Esophagus muscularis mucosa (tissue), 4 donors: ENCODE measurements around the gene ZNF594. TPM values are rescaled to one million over a fixed set of nuclear protein-coding genes. Genes with fewer than 3 reads are reported as not detected.
"Not testable (repeated sequence)": the region's sequence is repeated elsewhere in the genome, so short reads cannot be mapped to it uniquely, and the experiment has no call there.

ENCODE experiments used
- DNase-seq: peaks from one replicate; pipeline ENCODE4 v3.0.0-alpha.2; 2017; ENCODE audit errors: extremely low spot score
- H3K27ac ChIP-seq, 4 donors: fragments of 200-600 bp; sonication (generic); replicated peaks in 1 of 4; 1 replicate in 3 of 4; 2 replicates in 1 of 4; pipeline ENCODE4 v1.5.1; 2016 to 2019; ENCODE audit warnings: mild to moderate bottlenecking in 1 of 4
- H3K27me3 ChIP-seq, 4 donors: fragments of 200-600 bp; sonication (generic); one replicate each; pipeline versions ENCODE4 v1.5.1 to v1.6.0; 2016 to 2019
- H3K36me3 ChIP-seq, 4 donors: fragments of 200-600 bp; sonication (generic); one replicate each; pipeline ENCODE4 v1.5.1; 2016 to 2019
- H3K4me1 ChIP-seq, 4 donors: fragments of 200-600 bp; sonication (generic); one replicate each; pipeline ENCODE4 v1.5.1; 2016 to 2019
- H3K4me3 ChIP-seq, 4 donors: fragments of 200-600 bp; sonication (generic); 1 replicate in 2 of 4; 2 replicates in 2 of 4; pipeline ENCODE4 v1.5.1; 2016 to 2019; ENCODE audit warnings: mild to moderate bottlenecking in 4 of 4, moderate library complexity in 1 of 4
- H3K9me3 ChIP-seq, 4 donors: fragments of 200-600 bp; sonication (generic); 1 replicate in 3 of 4; 2 replicates in 1 of 4; pipeline ENCODE4 v1.5.1; 2016 to 2019
- CTCF ChIP-seq, 3 experiments: fragments of 200-600 bp in 2 of 3; fragments of 450-650 bp in 1 of 3; sonication (generic) in 2 of 3; IDR thresholded peaks; one replicate each; pipeline ENCODE4 v1.5.1; 2017 to 2019; ENCODE audit warnings: antibody characterized with exemption in 3 of 3, mild to moderate bottlenecking in 2 of 3, moderate library complexity in 1 of 3
- EP300 ChIP-seq: sonication (generic); formaldehyde crosslinking; IDR thresholded peaks from one replicate; pipeline ENCODE4 v1.6.1; 2017; ENCODE audit warnings: antibody characterized with exemption
- POLR2A ChIP-seq: fragments of 450-650 bp; IDR thresholded peaks from one replicate; pipeline ENCODE4 v1.6.1; 2017; ENCODE audit warnings: antibody characterized with exemption, moderate library complexity, mild to moderate bottlenecking, low read depth
- POLR2AphosphoS5 ChIP-seq, 2 donors: sonication (generic); formaldehyde crosslinking; IDR thresholded peaks; one replicate each; pipeline ENCODE4 v1.6.1; 2017; ENCODE audit warnings: antibody characterized with exemption in 2 of 2
- WGBS: methylation state at CpG from one replicate; pipeline ENCODE4 v1.1.5; 2018; 5-methylcytosine and 5-hydroxymethylcytosine counted together
- intact Hi-C: fragments of 100-400 bp; cut with DNase I; formaldehyde crosslinking; loops from one replicate; pipeline ENCODE4 v1.15.1; 2023
- total RNA-seq, 4 donors: library from RNA; depleted of rRNA; stranded (reverse); fragments of >200 nt; gene quantifications; one replicate each; pipeline versions ENCODE4 v1.1.0 to v1.2.1, GENCODE V29; 2016

The ZNF594 gene
- total RNA-seq, 4 donors from 2014 or later, result 7.5 to 13.3 (median 9.6) TPM

- Histone ChIP-seq H3K27ac (no peak overlapping the region), H3K27me3 (no peaks in the 10 kb centered on the region), H3K4me1 (peaks cover 0 to 5% (median 1%) of the 10 kb centered on the region in 4 donors), H3K9me3 (no peaks in the 10 kb centered on the region), H3K4me3 (no peak overlapping the region), H3K36me3 (peaks cover 0 to 69% (median 41%) of the 10 kb centered on the region in 4 donors)
- intact Hi-C loops, result no loop called here
- no peak for DNase-seq
- no peak for TF ChIP-seq POLR2AphosphoS5 (IDR thresholded peaks at IDR 0.05)
- no peak for TF ChIP-seq POLR2A
- no peak for TF ChIP-seq CTCF (IDR thresholded peaks at IDR 0.05)
- no peak for TF ChIP-seq EP300
- WGBS, result 71% methylated on average over 5 of the region's 5 CpGs
Measured at GRCh38 chr17:5220074-5220473, 28.4 kb upstream of the ZNF594 start.

- intact Hi-C loops, result no loop called here
- Histone ChIP-seq H3K4me1 (peaks cover 0 to 5% (median 1%) of the 10 kb centered on the region in 4 donors), H3K4me3 (no peak overlapping the region), H3K36me3 (peaks cover 0 to 69% (median 41%) of the 10 kb centered on the region in 4 donors), H3K27ac (no peak overlapping the region), H3K27me3 (no peaks in the 10 kb centered on the region), H3K9me3 (no peaks in the 10 kb centered on the region)
- TF ChIP-seq POLR2A, result no peak
- no peak for DNase-seq
- 86% methylated on average over 6 of the region's 6 CpGs for WGBS
Measured at GRCh38 chr17:5219536-5219935, 27.9 kb upstream of the ZNF594 start.

- H3K9me3 ChIP-seq, intact Hi-C loops, DNase-seq, H3K4me1 ChIP-seq, H3K27me3 ChIP-seq, H3K4me3 ChIP-seq, H3K27ac ChIP-seq: not testable (repeated sequence)
- peaks cover 0 to 59% (median 29%) of the 10 kb centered on the region in 4 donors for H3K36me3 ChIP-seq
- WGBS, result 99% methylated on average over 5 of the region's 5 CpGs
Measured at GRCh38 chr17:5217562-5217961, 25.9 kb upstream of the ZNF594 start.

- H3K27ac ChIP-seq, result peak overlapping the region in 1 of 4 donors; percentile 48
- peaks cover 0 to 50% (median 25%) of the 10 kb centered on the region in 4 donors for H3K36me3 ChIP-seq
Measured at GRCh38 chr17:5211458-5211857, 19.8 kb upstream of the ZNF594 start.

GRCh38 chr17:5210614-5211252 is 19.1 kb upstream of the ZNF594 start:
- Histone ChIP-seq H3K4me1 (no peaks in the 10 kb centered on the region), H3K9me3 (no peaks in the 10 kb centered on the region), H3K27me3 (no peaks in the 10 kb centered on the region), H3K36me3 (peaks cover 0 to 43% (median 20%) of the 10 kb centered on the region in 4 donors), H3K27ac (peak overlapping the region in 1 of 4 donors; percentile 48), H3K4me3 (no peak overlapping the region)
- no peak for DNase-seq
- intact Hi-C loops, result no loop called here
- 84% methylated on average over 8 of the region's 8 CpGs for WGBS
- TF ChIP-seq CTCF (IDR thresholded peaks at IDR 0.05) (no peak), EP300 (no peak), POLR2A (no peak), POLR2AphosphoS5 (IDR thresholded peaks at IDR 0.05) (no peak)

More at GRCh38 chr17:5211458-5211857, 19.8 kb upstream of the ZNF594 start:
- Histone ChIP-seq H3K27me3 (no peaks in the 10 kb centered on the region), H3K4me1 (no peaks in the 10 kb centered on the region), H3K9me3 (no peaks in the 10 kb centered on the region), H3K4me3 (no peak overlapping the region)
- TF ChIP-seq EP300 (no peak), POLR2AphosphoS5 (IDR thresholded peaks at IDR 0.05) (no peak)
- WGBS, result 95% methylated on average over 7 of the region's 7 CpGs
- no peak for DNase-seq
- intact Hi-C loops, result no loop called here

GRCh38 chr17:5210091-5210490 is 18.4 kb upstream of the ZNF594 start:
- peaks cover 0 to 37% (median 13%) of the 10 kb centered on the region in 4 donors for H3K36me3 ChIP-seq
- H3K4me1 ChIP-seq, result no peaks in the 10 kb centered on the region
- TF ChIP-seq POLR2AphosphoS5 (IDR thresholded peaks at IDR 0.05) (no peak), CTCF (IDR thresholded peaks at IDR 0.05) (no peak), POLR2A (no peak), EP300 (no peak)
- no peak overlapping the region for H3K4me3 ChIP-seq
- H3K27ac ChIP-seq, result no peak overlapping the region
- H3K27me3 ChIP-seq, result no peaks in the 10 kb centered on the region
- H3K9me3 ChIP-seq, result no peaks in the 10 kb centered on the region
- no peak for DNase-seq
- intact Hi-C loops, result no loop called here
- WGBS, result 96% methylated on average over 2 of the region's 5 CpGs
